Measurements from ENCODE around the gene PTRH1. TPM values are rescaled to one million over a fixed set of nuclear protein-coding genes. Genes with fewer than 3 reads are reported as not detected.

The PTRH1 gene
- total RNA-seq, 1 donor from 2014 or later = 10.1 TPM

GRCh38 chr9:127698985-127699670 lies 16.3 kb downstream of the PTRH1 start:
- H3K36me3 Mint-ChIP-seq (ENCODE audit: unreplicated experiment) = peaks cover 5% of the 10 kb centered on the region
- H3K4me1 Mint-ChIP-seq (ENCODE audit: low read depth, unreplicated experiment) = peaks cover 12% of the 10 kb centered on the region
- H3K27ac Mint-ChIP-seq (ENCODE audit: unreplicated experiment) = no peak overlapping the region
- peak overlapping the region; percentile 40 for H3K4me3 Mint-ChIP-seq (ENCODE audit: unreplicated experiment)
- peaks cover 12% of the 10 kb centered on the region for H3K9me3 Mint-ChIP-seq (ENCODE audit: unreplicated experiment)
- H3K27me3 Mint-ChIP-seq (ENCODE audit: unreplicated experiment) = peaks cover 6% of the 10 kb centered on the region
- TF ChIP-seq CTCF (IDR thresholded peaks at IDR 0.05; ENCODE audit: partially characterized antibody, unreplicated experiment) = peak; percentile 25
- DNase-seq = peak; percentile 91

- Mint-ChIP-seq H3K4me1 (ENCODE audit: low read depth, unreplicated experiment) (peaks cover 12% of the 10 kb centered on the region), H3K27ac (ENCODE audit: unreplicated experiment) (no peak overlapping the region), H3K27me3 (ENCODE audit: unreplicated experiment) (peaks cover 8% of the 10 kb centered on the region), H3K9me3 (ENCODE audit: unreplicated experiment) (peaks cover 19% of the 10 kb centered on the region), H3K4me3 (ENCODE audit: unreplicated experiment) (no peak overlapping the region), H3K36me3 (ENCODE audit: unreplicated experiment) (peaks cover 9% of the 10 kb centered on the region)
- DNase-seq = no peak
- no peak for TF ChIP-seq CTCF (IDR thresholded peaks at IDR 0.05; ENCODE audit: partially characterized antibody, unreplicated experiment)
Observed at GRCh38 chr9:127698386-127698785, 17.1 kb downstream of the PTRH1 start.

GRCh38 chr9:127697575-127697974 lies 17.9 kb downstream of the PTRH1 start:
- H3K27ac Mint-ChIP-seq (ENCODE audit: unreplicated experiment) = peak overlapping the region; percentile 53
- peaks cover 12% of the 10 kb centered on the region for H3K4me1 Mint-ChIP-seq (ENCODE audit: low read depth, unreplicated experiment)
- H3K9me3 Mint-ChIP-seq (ENCODE audit: unreplicated experiment) = peaks cover 23% of the 10 kb centered on the region
- peaks cover 12% of the 10 kb centered on the region for H3K27me3 Mint-ChIP-seq (ENCODE audit: unreplicated experiment)
- no peak for TF ChIP-seq CTCF (IDR thresholded peaks at IDR 0.05; ENCODE audit: partially characterized antibody, unreplicated experiment)
- no peak for DNase-seq
- no peak overlapping the region for H3K4me3 Mint-ChIP-seq (ENCODE audit: unreplicated experiment)
- H3K36me3 Mint-ChIP-seq (ENCODE audit: unreplicated experiment) = peaks cover 11% of the 10 kb centered on the region

- H3K27ac Mint-ChIP-seq (ENCODE audit: unreplicated experiment) = peak overlapping the region; percentile 9
Observed at GRCh38 chr9:127694890-127695720, 20.4 kb downstream of the PTRH1 start.

More at GRCh38 chr9:127694890-127695720, 20.4 kb downstream of the PTRH1 start:
- DNase-seq = no peak
- peaks cover 8% of the 10 kb centered on the region for H3K36me3 Mint-ChIP-seq (ENCODE audit: unreplicated experiment)
- H3K4me1 Mint-ChIP-seq (ENCODE audit: low read depth, unreplicated experiment) = peaks cover 7% of the 10 kb centered on the region
- TF ChIP-seq CTCF (IDR thresholded peaks at IDR 0.05; ENCODE audit: partially characterized antibody, unreplicated experiment) = no peak
- H3K27me3 Mint-ChIP-seq (ENCODE audit: unreplicated experiment) = peaks cover 16% of the 10 kb centered on the region
- H3K4me3 Mint-ChIP-seq (ENCODE audit: unreplicated experiment) = no peak overlapping the region
- H3K9me3 Mint-ChIP-seq (ENCODE audit: unreplicated experiment) = peaks cover 19% of the 10 kb centered on the region
